Panc1 (cell line): ENCODE data around the gene LY6G6F. TPM values are rescaled to one million over a fixed set of nuclear protein-coding genes. Genes with fewer than 3 reads are reported as not detected.

ENCODE experiments used
- ATAC-seq: fragments of 200-7000 bp; cut with Tn5 transposase; 2 replicates; pipeline ENCODE4 v1.9.1; 2020; ENCODE audit warnings: mild to moderate bottlenecking, moderate library complexity
- BruUV-seq: library from RNA; stranded (reverse); fragments of 400-500 nt; replicated peaks from 2 replicates; lab custom pipeline; 2021; lab: Mats Ljungman, UMichigan
- CTCF ChIA-PET: fragments of 300-600 bp; sonication (Branson Sonifier 250); formaldehyde crosslinking; loops from one replicate; lab custom pipeline; 2022; ENCODE audit warnings: antibody characterized with exemption; lab: Charles Lee
- POLR2A ChIA-PET: fragments of 300-600 bp; sonication (Branson Sonifier 250); formaldehyde crosslinking; loops from one replicate; lab custom pipeline; 2022; ENCODE audit warnings: antibody characterized with exemption; lab: Charles Lee
- DNase-seq: peaks from one replicate; pipeline ENCODE4 v3.0.0-alpha.2; 2010; ENCODE audit warnings: low read depth, low spot score
- H3K27ac ChIP-seq: 2 replicates; pipeline ENCODE4 v1.5.1; 2011; ENCODE audit warnings: mild to moderate bottlenecking, low read length, inconsistent platforms
- H3K27me3 ChIP-seq: fragments of 200-500 bp; sonication (Bioruptor generic); 2 replicates; pipeline ENCODE4 v1.6.0; 2014; ENCODE audit warnings: low read length, inconsistent platforms; ENCODE audit not compliant: control insufficient read depth, insufficient read depth
- H3K36me3 ChIP-seq: fragments of 200-500 bp; sonication (Bioruptor generic); 2 replicates; pipeline ENCODE4 v1.5.1; 2014; ENCODE audit warnings: inconsistent platforms, mild to moderate bottlenecking, low read length, moderate library complexity; ENCODE audit not compliant: control insufficient read depth, insufficient read depth
- H3K4me1 ChIP-seq: 2 replicates; pipeline ENCODE4 v1.5.1; 2011; ENCODE audit warnings: inconsistent platforms, mild to moderate bottlenecking, low read length, moderate library complexity; ENCODE audit not compliant: control insufficient read depth, insufficient read depth
- H3K4me3 ChIP-seq, 2 experiments: 2 replicates each; pipeline ENCODE4 v1.5.1; 2011 to 2012; ENCODE audit warnings: low read depth in 2 of 2, low read length in 2 of 2, mild to moderate bottlenecking in 2 of 2, inconsistent platforms in 1 of 2, moderate library complexity in 1 of 2
- H3K9me3 ChIP-seq: fragments of 200-500 bp; sonication (Bioruptor generic); 2 replicates; pipeline ENCODE4 v1.5.1; 2014; ENCODE audit warnings: low read depth, mild to moderate bottlenecking, inconsistent platforms, low read length, moderate library complexity; ENCODE audit not compliant: control insufficient read depth, insufficient read depth
- CTCF ChIP-seq: fragments of 450-650 bp; IDR thresholded peaks from 2 replicates; pipeline ENCODE4 v1.5.1; 2017; ENCODE audit warnings: mild to moderate bottlenecking
- POLR2AphosphoS5 ChIP-seq: IDR thresholded peaks from 2 replicates; pipeline ENCODE4 v1.6.1; 2012; ENCODE audit warnings: mild to moderate bottlenecking, low read depth, low read length, moderate library complexity
- REST ChIP-seq, 2 experiments: IDR thresholded peaks; 2 replicates each; pipeline ENCODE4 v1.6.1; 2011 to 2012; ENCODE audit warnings: low read depth in 2 of 2, control low read depth in 1 of 2, low read length in 1 of 2, mild to moderate bottlenecking in 1 of 2, moderate library complexity in 1 of 2; ENCODE audit not compliant: insufficient read depth in 1 of 2
- SIN3A ChIP-seq: IDR thresholded peaks from 2 replicates; pipeline ENCODE4 v1.6.1; 2012; ENCODE audit warnings: low read depth, mild to moderate bottlenecking, low read length, moderate library complexity, borderline replicate concordance; ENCODE audit not compliant: insufficient read depth
- TCF7L2 ChIP-seq: IDR thresholded peaks from 2 replicates; pipeline ENCODE4 v1.6.1; 2011; ENCODE audit warnings: mild to moderate bottlenecking, low read depth, low read length, inconsistent platforms
- in situ Hi-C: cut with HindIII; loops from 2 replicates; pipeline ENCODE4 v1.10.0; 2016; ENCODE audit warnings: low sequenced_read_pairs, low pct_unique_long_range_greater_than_20kb
- intact Hi-C: fragments of 100-400 bp; cut with micrococcal nuclease; formaldehyde crosslinking; loops from one replicate; pipeline ENCODE4 v1.10.0; 2022; ENCODE audit not compliant: unreplicated experiment
- total RNA-seq: library from RNA; stranded (reverse); gene quantifications from one replicate; pipeline ENCODE4 v1.2.1, GENCODE V29; 2021; ENCODE audit not compliant: unreplicated experiment

The LY6G6F gene
- total RNA-seq, 1 experiment from 2014 or later, result not detected

- Histone ChIP-seq H3K4me3 (peak overlapping the region in 1 of 2 experiments; percentile 99; a peak in 3 of 4 replicates), H3K36me3 (peaks cover 22% of the 10 kb centered on the region), H3K4me1 (peaks cover 58% of the 10 kb centered on the region), H3K27me3 (no peaks in the 10 kb centered on the region), H3K27ac (peak overlapping the region; percentile 68), H3K9me3 (no peaks in the 10 kb centered on the region)
- POLR2A ChIA-PET, result interaction anchor here (0.7 kb wide), 1 partner anchor 15 kb away, joined by 3 read pairs; no protein-coding TSS in a partner anchor
- CTCF ChIA-PET, result no interaction called here
- in situ Hi-C loops (no loop called here), intact Hi-C loops (loop anchor here (10.0 kb wide), 1 partner anchor 101 kb away; no protein-coding TSS in a partner anchor)
- BruUV-seq, result no TSS peak
- TF ChIP-seq TCF7L2 (no peak), REST (IDR thresholded peaks at IDR 0.05; ENCODE audit: insufficient read depth in 1 of 2, low read depth in 2 of 2, low read length in 1 of 2) (no peak), POLR2AphosphoS5 (no peak), CTCF (no peak), SIN3A (no peak)
- DNase-seq, result no peak
- ATAC-seq, result no peak
Measured at GRCh38 chr6:31733734-31734133, 27.1 kb downstream of the LY6G6F start.

GRCh38 chr6:31734247-31734820 lies 27.7 kb downstream of the LY6G6F start:
- intact Hi-C loops (loop anchor here (10.0 kb wide), 1 partner anchor 100 kb away; no protein-coding TSS in a partner anchor), in situ Hi-C loops (no loop called here)
- DNase-seq (no peak), ATAC-seq (no peak)
- ChIA-PET POLR2A (no interaction called here), CTCF (no interaction called here)
- Histone ChIP-seq H3K9me3 (no peaks in the 10 kb centered on the region), H3K36me3 (peaks cover 22% of the 10 kb centered on the region), H3K4me3 (peak overlapping the region; percentile 99 to 100), H3K27me3 (no peaks in the 10 kb centered on the region), H3K27ac (peak overlapping the region; percentile 100), H3K4me1 (peaks cover 63% of the 10 kb centered on the region)
- BruUV-seq, result no TSS peak
- TF ChIP-seq TCF7L2, result no peak
- no peak for TF ChIP-seq POLR2AphosphoS5
- no peak for TF ChIP-seq REST (IDR thresholded peaks at IDR 0.05; ENCODE audit: insufficient read depth in 1 of 2, low read depth in 2 of 2, low read length in 1 of 2)
- no peak for TF ChIP-seq SIN3A
- TF ChIP-seq CTCF, result no peak
